GM12875 (cell line): Measurements from ENCODE around the gene PPM1A.

Experiments
- H3K4me3 ChIP-seq: one replicate; pipeline ENCODE4 v1.5.1; 2011; ENCODE audit warnings: low read depth, low read length, control low read depth
- CTCF ChIP-seq: IDR thresholded peaks from 2 replicates; pipeline ENCODE4 v1.5.1; 2011; ENCODE audit warnings: low read depth, mild to moderate bottlenecking, control low read depth, inconsistent platforms, low read length, moderate library complexity, borderline replicate concordance; ENCODE audit not compliant: insufficient read depth

The PPM1A gene

GRCh38 chr14:60257865-60258264 lies 8.8 kb downstream of the PPM1A start:
- TF ChIP-seq CTCF = no peak
- H3K4me3 ChIP-seq = no peak overlapping the region

- TF ChIP-seq CTCF = no peak
These were observed 16.1 kb downstream of the PPM1A start for GRCh38 chr14:60265163-60265562.

GRCh38 chr14:60266021-60266937 lies 17.3 kb downstream of the PPM1A start:
- TF ChIP-seq CTCF = no peak
- H3K4me3 ChIP-seq = no peak overlapping the region

More at GRCh38 chr14:60265163-60265562, 16.1 kb downstream of the PPM1A start:
- no peak overlapping the region for H3K4me3 ChIP-seq

GRCh38 chr14:60272177-60272576 lies 23.2 kb downstream of the PPM1A start:
- TF ChIP-seq CTCF = no peak
- no peak overlapping the region for H3K4me3 ChIP-seq

- no peak overlapping the region for H3K4me3 ChIP-seq
- no peak for TF ChIP-seq CTCF
These were observed 24.9 kb downstream of the PPM1A start for GRCh38 chr14:60273956-60274355.

- no peak for TF ChIP-seq CTCF
- no peak overlapping the region for H3K4me3 ChIP-seq
These were observed 25.4 kb downstream of the PPM1A start for GRCh38 chr14:60274448-60274847.

GRCh38 chr14:60275932-60276331 lies 26.9 kb downstream of the PPM1A start:
- H3K4me3 ChIP-seq = no peak overlapping the region
- TF ChIP-seq CTCF = no peak
